Ishikawa (cell line): Measurements from ENCODE around the gene NACA.

Experiments used
- CEBPB ChIP-seq: IDR thresholded peaks from 2 replicates; pipeline ENCODE4 v1.6.1; 2012
- CREB1 ChIP-seq: IDR thresholded peaks from 2 replicates; pipeline ENCODE4 v1.6.1; 2012; ENCODE audit warnings: low read depth
- EGR1 ChIP-seq: IDR thresholded peaks from 2 replicates; pipeline ENCODE4 v1.6.1; 2012
- EP300 ChIP-seq: IDR thresholded peaks from 2 replicates; pipeline ENCODE4 v1.6.1; 2012; ENCODE audit warnings: borderline replicate concordance
- FOXM1 ChIP-seq: IDR thresholded peaks from 2 replicates; pipeline ENCODE4 v1.6.1; 2012; ENCODE audit warnings: low read depth, borderline replicate concordance
- NFIC ChIP-seq: IDR thresholded peaks from 2 replicates; pipeline ENCODE4 v1.6.1; 2012
- RAD21 ChIP-seq: IDR thresholded peaks from 2 replicates; pipeline ENCODE4 v1.6.1; 2012; ENCODE audit warnings: low read depth
- TAF1 ChIP-seq: IDR thresholded peaks from 2 replicates; pipeline ENCODE4 v1.6.1; 2012; ENCODE audit warnings: low read depth, mild to moderate bottlenecking
- TCF12 ChIP-seq: IDR thresholded peaks from 2 replicates; pipeline ENCODE4 v1.6.1; 2012; ENCODE audit warnings: low read depth
- TEAD4 ChIP-seq: IDR thresholded peaks from 2 replicates; pipeline ENCODE4 v1.6.1; 2012
- YY1 ChIP-seq: IDR thresholded peaks from 2 replicates; pipeline ENCODE4 v1.6.1; 2012; ENCODE audit warnings: low read depth
- ZBTB7A ChIP-seq: IDR thresholded peaks from 2 replicates; pipeline ENCODE4 v1.6.1; 2012; ENCODE audit warnings: low read depth
- TF ChIP-seq, protein P1 (sequence below): IDR thresholded peaks from 2 replicates; pipeline ENCODE4 v1.6.1; 2012
- TF ChIP-seq, protein P2 (sequence below): IDR thresholded peaks from 2 replicates; pipeline ENCODE4 v1.6.1; 2012
- TF ChIP-seq, protein P3 (sequence below): IDR thresholded peaks from 2 replicates; pipeline ENCODE4 v1.6.1; 2012; ENCODE audit warnings: low read depth, mild to moderate bottlenecking

The NACA gene

DNA sequence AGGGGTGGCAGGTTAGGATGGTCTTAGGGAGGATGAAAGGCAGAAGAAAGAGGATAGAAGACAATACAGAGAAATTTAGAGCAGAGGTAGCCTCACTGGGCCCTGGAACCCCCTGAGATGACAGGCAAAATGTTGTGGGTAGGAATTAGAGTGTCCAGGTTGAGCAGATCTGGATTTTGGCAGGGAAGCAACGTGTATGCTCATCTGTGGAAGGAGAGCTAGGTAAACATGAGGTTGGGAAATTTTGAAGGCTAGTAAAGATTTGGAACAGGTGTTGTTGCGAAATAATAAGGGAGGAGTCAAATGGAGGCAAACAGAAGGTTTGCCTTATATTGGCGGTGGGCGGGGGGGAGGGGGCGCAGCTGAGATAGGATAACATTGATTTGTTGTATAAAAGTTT, 43.3 kb upstream of the NACA start:
- peak; percentile 81 for TF ChIP-seq CEBPB
- TF ChIP-seq, protein P1, sequence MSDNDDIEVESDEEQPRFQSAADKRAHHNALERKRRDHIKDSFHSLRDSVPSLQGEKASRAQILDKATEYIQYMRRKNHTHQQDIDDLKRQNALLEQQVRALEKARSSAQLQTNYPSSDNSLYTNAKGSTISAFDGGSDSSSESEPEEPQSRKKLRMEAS, result no peak

DNA sequence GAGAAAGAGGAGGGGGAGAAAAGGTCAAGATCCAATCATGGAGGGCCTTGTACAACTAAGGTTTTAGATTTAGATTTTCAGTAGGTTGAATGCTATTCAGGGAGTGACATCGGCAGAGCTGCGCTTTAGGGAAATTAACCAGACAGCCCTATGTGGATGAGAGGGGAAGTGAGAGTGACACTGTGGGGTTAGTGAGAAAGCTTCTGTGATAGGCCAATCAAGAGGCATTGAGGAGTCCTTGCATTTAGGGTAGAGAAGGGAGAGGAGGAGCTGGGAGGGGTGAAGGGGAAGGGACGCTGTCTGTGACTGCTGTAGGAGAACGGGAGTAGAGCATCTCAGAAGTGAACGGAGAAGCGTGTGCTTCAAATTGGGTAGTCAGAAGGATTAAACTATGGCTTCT, 41.4 kb upstream of the NACA start:
- TF ChIP-seq NFIC (no peak), TCF12 (no peak), RAD21 (no peak), TAF1 (no peak), ZBTB7A (no peak), CEBPB (no peak), EP300 (no peak), TEAD4 (no peak)
- TF ChIP-seq, protein P2, sequence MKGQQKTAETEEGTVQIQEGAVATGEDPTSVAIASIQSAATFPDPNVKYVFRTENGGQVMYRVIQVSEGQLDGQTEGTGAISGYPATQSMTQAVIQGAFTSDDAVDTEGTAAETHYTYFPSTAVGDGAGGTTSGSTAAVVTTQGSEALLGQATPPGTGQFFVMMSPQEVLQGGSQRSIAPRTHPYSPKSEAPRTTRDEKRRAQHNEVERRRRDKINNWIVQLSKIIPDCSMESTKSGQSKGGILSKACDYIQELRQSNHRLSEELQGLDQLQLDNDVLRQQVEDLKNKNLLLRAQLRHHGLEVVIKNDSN, result no peak

DNA sequence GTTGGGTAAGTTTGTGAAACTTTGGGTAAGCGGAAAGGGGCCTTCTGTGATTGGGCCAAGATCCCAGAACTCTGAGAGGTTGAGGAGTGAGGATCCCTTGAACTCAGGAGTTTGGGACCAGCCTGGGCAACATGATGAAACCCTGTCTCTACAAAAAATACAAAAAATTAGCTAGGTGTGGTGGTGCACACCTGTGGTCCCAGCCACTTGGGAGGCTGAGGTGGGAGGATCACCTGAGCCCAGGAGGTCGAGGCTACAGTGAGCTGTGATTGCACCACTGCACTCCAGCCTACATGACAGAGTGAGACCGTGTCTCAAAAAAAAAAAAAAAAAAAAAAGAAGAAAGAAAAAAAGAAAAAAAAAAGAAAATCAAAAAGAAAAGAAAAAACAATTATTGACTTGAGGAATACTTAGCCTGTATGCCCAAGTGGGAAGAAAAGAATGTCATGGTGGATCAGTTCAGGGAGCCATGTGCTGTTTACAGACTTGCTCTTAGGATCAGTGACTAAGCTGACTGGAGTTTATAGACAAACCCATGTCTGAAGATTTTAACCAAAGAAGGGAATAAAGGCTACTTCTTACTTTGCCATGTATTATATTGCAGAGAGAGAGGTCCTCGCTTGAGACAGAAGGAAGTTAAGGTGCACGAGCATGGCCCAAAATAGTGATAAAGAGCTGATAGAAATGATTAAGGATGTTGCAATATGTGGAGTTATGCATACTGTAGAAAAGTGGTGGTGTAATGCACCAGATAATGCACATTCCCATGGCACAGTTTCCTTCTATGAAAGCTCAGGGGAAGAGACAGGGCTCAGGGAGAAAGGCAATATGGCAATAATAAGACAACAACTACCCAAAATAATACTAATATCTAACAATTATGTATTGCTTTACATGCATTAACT, 38.9 kb upstream of the NACA start:
- TF ChIP-seq TEAD4 (no peak), EGR1 (no peak), FOXM1 (no peak), RAD21 (no peak), YY1 (no peak), TAF1 (no peak), ZBTB7A (no peak), CREB1 (no peak), NFIC (no peak), TCF12 (no peak), CEBPB (no peak)
- TF ChIP-seq, protein P3, sequence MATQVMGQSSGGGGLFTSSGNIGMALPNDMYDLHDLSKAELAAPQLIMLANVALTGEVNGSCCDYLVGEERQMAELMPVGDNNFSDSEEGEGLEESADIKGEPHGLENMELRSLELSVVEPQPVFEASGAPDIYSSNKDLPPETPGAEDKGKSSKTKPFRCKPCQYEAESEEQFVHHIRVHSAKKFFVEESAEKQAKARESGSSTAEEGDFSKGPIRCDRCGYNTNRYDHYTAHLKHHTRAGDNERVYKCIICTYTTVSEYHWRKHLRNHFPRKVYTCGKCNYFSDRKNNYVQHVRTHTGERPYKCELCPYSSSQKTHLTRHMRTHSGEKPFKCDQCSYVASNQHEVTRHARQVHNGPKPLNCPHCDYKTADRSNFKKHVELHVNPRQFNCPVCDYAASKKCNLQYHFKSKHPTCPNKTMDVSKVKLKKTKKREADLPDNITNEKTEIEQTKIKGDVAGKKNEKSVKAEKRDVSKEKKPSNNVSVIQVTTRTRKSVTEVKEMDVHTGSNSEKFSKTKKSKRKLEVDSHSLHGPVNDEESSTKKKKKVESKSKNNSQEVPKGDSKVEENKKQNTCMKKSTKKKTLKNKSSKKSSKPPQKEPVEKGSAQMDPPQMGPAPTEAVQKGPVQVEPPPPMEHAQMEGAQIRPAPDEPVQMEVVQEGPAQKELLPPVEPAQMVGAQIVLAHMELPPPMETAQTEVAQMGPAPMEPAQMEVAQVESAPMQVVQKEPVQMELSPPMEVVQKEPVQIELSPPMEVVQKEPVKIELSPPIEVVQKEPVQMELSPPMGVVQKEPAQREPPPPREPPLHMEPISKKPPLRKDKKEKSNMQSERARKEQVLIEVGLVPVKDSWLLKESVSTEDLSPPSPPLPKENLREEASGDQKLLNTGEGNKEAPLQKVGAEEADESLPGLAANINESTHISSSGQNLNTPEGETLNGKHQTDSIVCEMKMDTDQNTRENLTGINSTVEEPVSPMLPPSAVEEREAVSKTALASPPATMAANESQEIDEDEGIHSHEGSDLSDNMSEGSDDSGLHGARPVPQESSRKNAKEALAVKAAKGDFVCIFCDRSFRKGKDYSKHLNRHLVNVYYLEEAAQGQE, result no peak
- TF ChIP-seq, protein P1, result no peak
- TF ChIP-seq, protein P2, result no peak

DNA sequence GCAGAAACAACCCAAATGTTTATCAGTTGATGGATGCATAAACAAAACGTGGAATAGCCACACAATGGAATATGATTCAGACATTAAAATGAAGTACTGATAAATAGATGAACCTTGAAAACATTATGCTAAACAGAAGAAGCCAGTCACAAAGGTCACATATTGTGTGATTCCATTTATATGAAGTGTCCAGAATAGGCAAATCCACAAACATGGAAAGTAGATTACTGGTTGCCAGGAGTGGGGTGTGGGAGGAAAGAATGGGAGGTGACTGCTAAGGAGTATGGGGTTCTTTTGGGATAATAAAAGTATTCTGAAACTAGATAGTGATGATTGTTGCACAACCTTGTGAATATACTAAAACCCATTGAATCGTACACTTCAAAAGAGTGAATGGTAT, 36.7 kb upstream of the NACA start:
- no peak for TF ChIP-seq FOXM1
- TF ChIP-seq, protein P1, result no peak
- TF ChIP-seq TEAD4, result no peak
- TF ChIP-seq NFIC, result no peak
- no peak for TF ChIP-seq YY1
- TF ChIP-seq ZBTB7A, result no peak
- no peak for TF ChIP-seq EP300
- TF ChIP-seq, protein P3, result no peak
- TF ChIP-seq RAD21, result no peak
- TF ChIP-seq CREB1, result no peak
- no peak for TF ChIP-seq TCF12

DNA sequence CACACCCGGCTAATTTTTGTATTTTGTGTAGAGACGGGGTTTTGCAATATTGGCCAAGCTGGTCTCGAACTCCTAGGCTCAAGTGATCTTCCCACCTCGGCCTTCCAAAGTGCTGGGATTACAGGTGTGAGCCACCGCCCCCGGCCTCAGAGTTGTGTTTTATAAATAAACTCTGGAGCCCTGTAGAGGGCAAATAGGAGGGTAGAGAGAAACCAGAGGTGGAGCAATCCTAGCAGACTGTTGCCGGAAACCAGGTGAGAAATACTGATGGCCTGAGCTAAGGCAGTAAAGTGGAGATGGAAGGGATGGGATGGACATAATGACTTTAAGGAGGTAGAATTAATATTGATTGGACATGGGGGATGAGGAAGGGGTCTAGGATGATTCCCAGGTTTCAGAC, 35.4 kb upstream of the NACA start:
- TF ChIP-seq, protein P2, result no peak
- no peak for TF ChIP-seq TEAD4
- TF ChIP-seq RAD21, result no peak
- TF ChIP-seq ZBTB7A, result no peak
- no peak for TF ChIP-seq NFIC
- no peak for TF ChIP-seq EGR1
- no peak for TF ChIP-seq CREB1
- no peak for TF ChIP-seq YY1
- TF ChIP-seq, protein P3, result no peak
- TF ChIP-seq TCF12, result no peak
- TF ChIP-seq CEBPB, result no peak
